HEK293 (cell line): ENCODE results near the gene EVL.

Experiments used
- CTCF ChIA-PET: fragments of 350-600 bp; formaldehyde crosslinking; extraction: SDS; loops from one replicate; lab custom pipeline; 2021; ENCODE audit warnings: antibody characterized with exemption; lab: Yijun Ruan, JAX
- POLR2A ChIA-PET: fragments of 300-600 bp; formaldehyde crosslinking; extraction: SDS; loops from one replicate; lab custom pipeline; 2020; ENCODE audit warnings: antibody characterized with exemption, inconsistent platforms; lab: Yijun Ruan, JAX
- H3K27ac ChIP-seq: fragments of 200-500 bp; sonication (Bioruptor generic); 2 replicates; pipeline ENCODE4 v1.5.1; 2014; ENCODE audit warnings: low read depth, low read length, control low read depth, inconsistent platforms; ENCODE audit errors: extremely low read depth
- H3K36me3 ChIP-seq, 2 experiments: fragments of 200-500 bp in 1 of 2; sonication (Bioruptor generic) in 1 of 2; 1 replicate in 1 of 2; 2 replicates in 1 of 2; pipeline ENCODE4 v1.5.1; 2014 to 2017; ENCODE audit warnings: inconsistent platforms in 2 of 2, low read length in 2 of 2; ENCODE audit not compliant: control insufficient read depth in 2 of 2, insufficient read depth in 1 of 2
- H3K4me1 ChIP-seq: fragments of 200-500 bp; sonication (Bioruptor generic); 2 replicates; pipeline ENCODE4 v1.5.1; 2014; ENCODE audit warnings: mild to moderate bottlenecking, low read length, inconsistent platforms; ENCODE audit not compliant: control insufficient read depth, insufficient read depth
- H3K4me3 ChIP-seq: 2 replicates; pipeline ENCODE4 v1.5.1; 2011; ENCODE audit warnings: low read depth, mild to moderate bottlenecking, control low read depth, low read length, moderate library complexity
- H3K9me3 ChIP-seq: fragments of 200-500 bp; sonication (Bioruptor generic); 2 replicates; pipeline ENCODE4 v1.5.1; 2014; ENCODE audit warnings: low read depth, low read length, inconsistent platforms; ENCODE audit not compliant: control insufficient read depth, insufficient read depth
- GLI4 ChIP-seq: fragments of 450-650 bp; formaldehyde crosslinking; IDR thresholded peaks from 2 replicates; pipeline ENCODE4 v1.5.1; 2016; ENCODE audit warnings: missing biosample characterization, missing genetic modification characterization
- GLIS1 ChIP-seq: fragments of 450-650 bp; formaldehyde crosslinking; IDR thresholded peaks from 2 replicates; pipeline ENCODE4 v1.5.1; 2016; ENCODE audit warnings: missing biosample characterization, missing genetic modification characterization
- KLF7 ChIP-seq: fragments of 450-650 bp; formaldehyde crosslinking; IDR thresholded peaks from 2 replicates; pipeline ENCODE4 v1.5.1; 2016; ENCODE audit warnings: missing biosample characterization, missing genetic modification characterization, borderline replicate concordance
- MZF1 ChIP-seq: fragments of 450-650 bp; formaldehyde crosslinking; IDR thresholded peaks from 2 replicates; pipeline ENCODE4 v1.5.1; 2017; ENCODE audit warnings: missing biosample characterization, missing genetic modification characterization, borderline replicate concordance
- REPIN1 ChIP-seq: fragments of 450-650 bp; formaldehyde crosslinking; IDR thresholded peaks from 2 replicates; pipeline ENCODE4 v1.5.1; 2017; ENCODE audit warnings: missing biosample characterization, missing genetic modification characterization, low read depth
- SCRT2 ChIP-seq: fragments of 450-650 bp; formaldehyde crosslinking; IDR thresholded peaks from 2 replicates; pipeline ENCODE4 v1.5.1; 2016; ENCODE audit warnings: missing biosample characterization, missing genetic modification characterization
- SP2 ChIP-seq: fragments of 450-650 bp; formaldehyde crosslinking; IDR thresholded peaks from 2 replicates; pipeline ENCODE4 v1.5.1; 2016; ENCODE audit warnings: missing biosample characterization, missing genetic modification characterization
- ZBTB8A ChIP-seq: fragments of 450-650 bp; formaldehyde crosslinking; IDR thresholded peaks from 2 replicates; pipeline ENCODE4 v1.5.1; 2016; ENCODE audit warnings: missing biosample characterization, missing genetic modification characterization
- ZNF114 ChIP-seq: fragments of 450-650 bp; formaldehyde crosslinking; IDR thresholded peaks from 2 replicates; pipeline ENCODE4 v1.5.0; 2017; ENCODE audit warnings: missing biosample characterization, missing genetic modification characterization
- ZNF175 ChIP-seq: fragments of 450-650 bp; formaldehyde crosslinking; IDR thresholded peaks from 2 replicates; pipeline ENCODE4 v1.5.1; 2016; ENCODE audit warnings: missing biosample characterization, missing genetic modification characterization
- ZNF184 ChIP-seq: fragments of 450-650 bp; IDR thresholded peaks from 2 replicates; pipeline ENCODE4 v1.5.1; 2018; ENCODE audit warnings: missing biosample characterization, mild to moderate bottlenecking, missing genetic modification characterization
- ZNF19 ChIP-seq: fragments of 450-650 bp; formaldehyde crosslinking; IDR thresholded peaks from 2 replicates; pipeline ENCODE4; 2016; ENCODE audit warnings: missing biosample characterization, missing genetic modification characterization, low read depth
- ZNF239 ChIP-seq: fragments of 450-650 bp; formaldehyde crosslinking; IDR thresholded peaks from 2 replicates; pipeline ENCODE4 v1.5.1; 2016; ENCODE audit warnings: missing biosample characterization, missing genetic modification characterization
- ZNF280D ChIP-seq: fragments of 450-650 bp; formaldehyde crosslinking; IDR thresholded peaks from 2 replicates; pipeline ENCODE4 v1.5.1; 2016; ENCODE audit warnings: missing biosample characterization, missing genetic modification characterization
- ZNF292 ChIP-seq: fragments of 450-650 bp; formaldehyde crosslinking; IDR thresholded peaks from 2 replicates; pipeline ENCODE4 v1.5.1; 2016; ENCODE audit warnings: low read depth, missing biosample characterization, missing genetic modification characterization, borderline replicate concordance
- ZNF311 ChIP-seq: fragments of 450-650 bp; formaldehyde crosslinking; IDR thresholded peaks from 2 replicates; pipeline ENCODE4 v1.5.1; 2017; ENCODE audit warnings: missing biosample characterization, missing genetic modification characterization, borderline replicate concordance
- ZNF335 ChIP-seq: fragments of 450-650 bp; formaldehyde crosslinking; conservative IDR thresholded peaks from 2 replicates; pipeline ENCODE4 v1.5.1; 2016; ENCODE audit warnings: missing biosample characterization, missing genetic modification characterization
- ZNF473 ChIP-seq: fragments of 450-650 bp; formaldehyde crosslinking; IDR thresholded peaks from 2 replicates; pipeline ENCODE4 v1.5.1; 2017; ENCODE audit warnings: missing biosample characterization, missing genetic modification characterization
- ZNF48 ChIP-seq: fragments of 450-650 bp; formaldehyde crosslinking; IDR thresholded peaks from 2 replicates; pipeline ENCODE4 v1.5.1; 2016; ENCODE audit warnings: missing biosample characterization, missing genetic modification characterization
- ZNF521 ChIP-seq: fragments of 450-650 bp; formaldehyde crosslinking; IDR thresholded peaks from 2 replicates; pipeline ENCODE4 v1.5.1; 2017; ENCODE audit warnings: missing biosample characterization, mild to moderate bottlenecking, missing genetic modification characterization
- ZNF596 ChIP-seq: fragments of 450-650 bp; IDR thresholded peaks from 2 replicates; pipeline ENCODE4 v1.5.0; 2018; ENCODE audit warnings: missing biosample characterization, mild to moderate bottlenecking, missing genetic modification characterization, moderate library complexity
- ZNF610 ChIP-seq: fragments of 450-650 bp; formaldehyde crosslinking; IDR thresholded peaks from 2 replicates; pipeline ENCODE4 v1.5.1; 2016; ENCODE audit warnings: missing biosample characterization, missing genetic modification characterization, borderline replicate concordance
- ZNF629 ChIP-seq: fragments of 450-650 bp; formaldehyde crosslinking; IDR thresholded peaks from 2 replicates; pipeline ENCODE4 v1.5.1; 2017; ENCODE audit warnings: missing biosample characterization, missing genetic modification characterization
- ZNF701 ChIP-seq: fragments of 450-650 bp; formaldehyde crosslinking; IDR thresholded peaks from 2 replicates; pipeline ENCODE4 v1.5.1; 2016; ENCODE audit warnings: missing biosample characterization, missing genetic modification characterization
- ZNF792 ChIP-seq: fragments of 450-650 bp; formaldehyde crosslinking; IDR thresholded peaks from 2 replicates; pipeline ENCODE4 v1.5.1; 2016; ENCODE audit warnings: missing biosample characterization, missing genetic modification characterization
- ZSCAN18 ChIP-seq: fragments of 450-650 bp; formaldehyde crosslinking; IDR thresholded peaks from 2 replicates; pipeline ENCODE4 v1.5.1; 2016; ENCODE audit warnings: missing biosample characterization, missing genetic modification characterization

EVL gene

DNA sequence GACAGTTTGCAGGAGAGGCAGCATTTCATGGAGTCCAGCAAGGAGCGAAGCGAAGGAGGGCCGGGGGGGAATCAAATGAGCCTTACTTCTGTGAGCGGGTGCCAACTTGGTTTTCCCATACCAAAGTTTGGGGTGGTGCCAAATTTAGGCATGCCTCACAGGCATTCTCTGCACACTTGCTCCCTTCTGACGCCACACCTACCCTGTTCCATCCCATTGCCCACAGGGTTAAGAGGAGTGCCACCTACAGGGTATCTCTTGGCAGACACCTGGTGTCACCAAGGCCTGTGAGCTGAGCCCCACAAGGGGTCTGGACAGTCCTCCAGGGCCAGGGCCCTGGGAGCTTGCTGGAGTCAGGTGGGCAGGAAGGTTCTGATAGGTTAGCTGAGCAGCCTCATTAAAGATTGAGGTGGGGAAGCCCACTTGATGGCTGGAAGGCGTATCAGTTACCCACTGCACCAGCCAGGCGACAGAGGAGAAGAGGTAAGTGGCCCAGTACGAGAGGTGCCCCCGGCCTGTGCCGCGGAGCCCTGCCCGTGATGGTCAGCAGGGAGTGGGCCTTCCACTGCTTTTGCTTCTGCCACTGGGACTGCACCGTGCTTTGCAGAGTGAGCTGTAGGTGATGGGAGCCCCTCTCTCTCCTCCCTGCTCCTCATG lies 49.0 kb downstream of the EVL start:
- Histone ChIP-seq H3K27ac (no peak overlapping the region), H3K36me3 (peaks cover 0 to 5% of the 10 kb centered on the region in 2 experiments; a peak in 1 of 3 replicates), H3K9me3 (no peaks in the 10 kb centered on the region), H3K4me3 (no peak overlapping the region), H3K4me1 (no peaks in the 10 kb centered on the region)
- no peak for TF ChIP-seq ZNF629 (tag by site-specific recombination)
- TF ChIP-seq ZNF184 (tag by site-specific recombination), result no peak
- TF ChIP-seq ZNF311 (tag by site-specific recombination), result no peak
- no peak for TF ChIP-seq ZNF19 (tag by site-specific recombination)
- no peak for TF ChIP-seq SP2 (tag by site-specific recombination)
- TF ChIP-seq GLIS1 (tag by site-specific recombination), result no peak
- TF ChIP-seq ZNF521, result no peak
- no peak for TF ChIP-seq ZNF596 (tag by site-specific recombination)
- POLR2A ChIA-PET, result no interaction called here
- CTCF ChIA-PET, result no interaction called here

GRCh38 chr14:100115236-100115635 lies 50.0 kb downstream of the EVL start:
- ChIA-PET POLR2A (interaction anchor here (0.6 kb wide), 1 partner anchor 16 kb away, joined by 3 read pairs; no protein-coding TSS in a partner anchor), CTCF (interaction anchor here (0.7 to 1.2 kb wide), 2 partner anchors 12 to 25 kb away, joined by 3 to 4 read pairs; no protein-coding TSS in a partner anchor)
- H3K9me3 ChIP-seq, result no peaks in the 10 kb centered on the region
- TF ChIP-seq ZNF792 (tag by site-specific recombination) (no peak), ZNF239 (no peak), ZSCAN18 (no peak), ZNF701 (tag by site-specific recombination) (no peak), GLI4 (tag by site-specific recombination) (no peak), ZNF48 (tag by site-specific recombination) (no peak), ZNF19 (tag by site-specific recombination) (no peak), ZNF175 (tag by site-specific recombination) (no peak), REPIN1 (tag by site-specific recombination) (no peak), ZNF610 (tag by site-specific recombination) (no peak), KLF7 (tag by site-specific recombination) (no peak), MZF1 (no peak), ZNF280D (tag by site-specific recombination) (no peak), ZNF335 (tag by site-specific recombination) (no peak), ZBTB8A (tag by site-specific recombination) (no peak), SCRT2 (tag by site-specific recombination) (no peak), ZNF114 (tag by site-specific recombination) (no peak), ZNF292 (tag by site-specific recombination) (no peak), ZNF473 (no peak)
- H3K4me3 ChIP-seq, result no peak overlapping the region
- H3K27ac ChIP-seq, result no peak overlapping the region
- no peaks in the 10 kb centered on the region for H3K36me3 ChIP-seq
- no peaks in the 10 kb centered on the region for H3K4me1 ChIP-seq
